NCI-H1092 treated with DMSO at 0.1 percent for 48 hours (cell line): Measurements from ENCODE around the gene GRM5.
"Not testable (repeated sequence)": the region's sequence is repeated elsewhere in the genome, so short reads cannot be mapped to it uniquely, and the experiment has no call there.

Source experiments
- DNase-seq: peaks from one replicate; lab custom pipeline; 2025; lab: John Stamatoyannopoulos, UW

The GRM5 gene

DNA sequence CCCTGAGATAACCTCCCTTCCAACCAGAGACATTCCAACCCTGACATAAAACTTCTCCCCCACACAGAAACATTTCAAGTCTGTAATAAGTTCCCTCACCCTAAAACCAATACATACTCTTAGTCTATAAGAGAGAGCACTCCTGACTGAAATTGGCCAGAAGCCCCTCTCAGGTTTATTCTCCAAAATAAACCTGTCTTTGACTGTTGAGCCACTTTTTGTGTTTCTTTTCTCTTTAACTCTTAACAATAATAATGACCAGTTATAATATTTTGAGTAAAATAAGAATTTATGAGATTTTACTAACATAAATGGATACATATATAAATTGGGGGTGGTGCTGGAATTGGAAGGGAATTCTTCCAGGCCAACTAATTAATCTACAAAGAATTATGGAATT, 93.6 kb downstream of the GRM5 start:
- no peak for DNase-seq

DNA sequence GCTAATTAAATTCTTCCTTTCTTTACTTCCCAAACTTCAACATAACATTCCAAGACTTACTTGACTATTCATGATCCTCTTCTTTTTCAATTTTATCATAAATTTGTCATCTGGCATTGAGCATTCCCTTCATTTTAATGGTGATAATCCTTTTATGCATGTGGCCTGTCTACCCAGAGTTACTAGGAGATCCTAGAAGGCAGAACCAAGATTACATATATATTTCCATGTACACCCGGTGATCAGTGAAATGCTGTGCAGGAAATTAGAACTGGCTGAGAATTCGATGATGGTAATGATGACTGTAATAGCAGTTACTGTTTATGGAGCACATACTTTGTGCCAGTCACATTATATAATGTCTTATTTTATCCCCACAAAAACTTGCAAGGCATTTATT, 104.2 kb downstream of the GRM5 start:
- not testable (repeated sequence) for DNase-seq

DNA sequence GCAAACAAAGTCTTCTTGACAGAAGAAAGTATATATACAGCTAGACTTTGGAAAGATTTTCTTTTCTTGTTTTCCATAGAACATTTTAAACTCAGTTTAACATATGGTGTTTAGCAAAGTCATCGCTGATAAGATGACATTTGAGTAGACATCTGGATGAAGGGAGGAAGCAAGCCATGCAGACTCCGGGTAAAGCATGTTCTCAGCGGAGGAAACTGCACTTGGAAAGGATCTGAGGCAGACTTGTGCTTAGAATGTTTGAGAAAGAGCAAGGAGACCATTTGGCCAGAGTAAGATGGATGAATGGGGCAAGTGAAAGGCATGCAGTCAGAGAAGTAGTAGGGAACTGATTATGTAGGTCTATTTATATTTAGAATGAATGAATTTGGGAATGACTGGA, 105.9 kb downstream of the GRM5 start:
- DNase-seq, result not testable (repeated sequence)

DNA sequence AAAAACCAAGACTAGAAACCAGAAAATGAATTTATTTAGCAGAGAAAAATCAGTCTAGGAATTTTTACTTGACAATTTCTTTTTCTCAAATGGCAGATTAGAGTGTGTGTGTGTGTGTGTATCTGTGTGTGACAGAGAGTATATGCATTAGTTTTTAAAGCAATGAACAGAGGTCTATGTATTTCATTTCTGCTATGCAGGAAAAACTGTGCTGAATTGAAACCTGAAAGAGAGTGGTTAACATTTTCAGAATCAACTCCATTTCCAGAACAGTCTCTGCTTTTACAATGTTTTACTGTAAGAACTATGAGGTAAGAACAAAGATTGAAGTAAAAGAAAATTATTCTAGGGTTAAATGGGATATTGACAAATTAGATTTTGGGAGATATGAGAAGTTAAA, 114.8 kb downstream of the GRM5 start:
- no peak for DNase-seq

DNA sequence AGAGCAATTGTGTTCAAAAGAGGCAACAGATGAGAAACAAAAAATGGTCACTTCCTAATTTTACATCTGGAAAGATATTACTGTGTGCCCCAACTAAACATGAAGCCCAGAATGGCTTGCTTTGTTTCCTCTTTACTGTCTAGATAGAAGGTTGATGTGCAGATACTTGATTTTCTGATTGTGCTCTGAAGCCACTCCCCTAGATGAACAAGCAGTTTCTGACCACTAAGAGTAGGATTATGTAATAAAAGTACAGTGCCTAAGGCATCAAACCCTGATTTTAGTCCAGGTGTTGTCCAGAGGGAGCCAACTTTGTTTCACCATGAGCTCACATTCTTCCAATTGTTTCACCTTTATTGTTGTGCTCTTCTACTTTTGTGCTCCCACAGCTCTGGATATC, 116.9 kb downstream of the GRM5 start:
- not testable (repeated sequence) for DNase-seq

DNA sequence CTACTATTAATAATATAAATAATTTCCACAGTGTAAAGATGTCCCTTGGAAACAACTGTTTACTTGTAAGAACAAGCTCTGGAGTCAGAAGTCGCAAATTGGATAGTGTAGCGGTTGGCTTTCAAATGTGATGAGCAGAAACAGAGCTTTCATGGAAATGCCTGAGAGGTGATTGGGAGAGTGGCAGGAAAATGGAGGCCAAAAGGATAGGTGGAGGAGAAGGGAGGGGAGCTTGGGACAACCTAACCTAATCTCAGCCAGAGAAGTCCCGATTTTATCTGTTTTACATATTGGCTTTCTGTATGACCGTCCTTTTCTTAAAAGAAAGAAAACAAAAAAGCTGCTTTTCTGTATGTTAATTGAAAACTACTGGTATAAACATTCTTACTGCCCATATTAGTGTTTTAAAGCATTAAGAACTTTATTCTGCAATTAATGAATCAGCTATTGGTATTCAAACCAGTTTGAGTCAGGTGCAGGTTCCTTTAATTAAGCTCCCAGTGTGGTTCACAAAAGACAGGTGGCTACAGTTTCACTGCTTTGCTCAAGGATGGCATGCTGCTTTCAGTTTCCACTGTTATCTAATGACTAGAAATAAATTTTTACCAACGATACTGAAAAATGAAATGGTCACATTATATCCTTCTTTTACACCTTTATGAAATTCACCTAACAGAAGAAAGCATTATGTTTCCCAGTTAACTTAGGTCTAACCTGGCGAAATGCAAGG, 117.8 kb downstream of the GRM5 start:
- not testable (repeated sequence) for DNase-seq

DNA sequence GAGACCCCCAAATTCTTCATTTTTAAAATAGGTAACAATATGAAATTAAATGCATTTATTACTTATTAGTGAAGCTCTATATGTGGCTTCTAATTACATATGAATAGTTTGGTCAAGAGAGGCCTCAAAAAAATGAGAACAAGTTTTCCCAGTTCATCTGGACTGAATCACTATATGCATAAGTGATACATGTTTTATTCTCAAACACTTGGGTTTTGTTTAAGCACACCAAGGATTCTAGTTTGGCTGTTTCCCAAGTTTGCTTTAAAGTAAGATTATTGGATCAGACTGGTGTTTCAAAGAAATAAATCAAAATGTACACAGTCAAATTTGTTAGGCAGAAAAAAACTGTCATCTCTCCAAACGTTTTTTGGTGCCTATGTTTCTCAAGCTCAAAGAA, 136.1 kb downstream of the GRM5 start:
- DNase-seq, result not testable (repeated sequence)

DNA sequence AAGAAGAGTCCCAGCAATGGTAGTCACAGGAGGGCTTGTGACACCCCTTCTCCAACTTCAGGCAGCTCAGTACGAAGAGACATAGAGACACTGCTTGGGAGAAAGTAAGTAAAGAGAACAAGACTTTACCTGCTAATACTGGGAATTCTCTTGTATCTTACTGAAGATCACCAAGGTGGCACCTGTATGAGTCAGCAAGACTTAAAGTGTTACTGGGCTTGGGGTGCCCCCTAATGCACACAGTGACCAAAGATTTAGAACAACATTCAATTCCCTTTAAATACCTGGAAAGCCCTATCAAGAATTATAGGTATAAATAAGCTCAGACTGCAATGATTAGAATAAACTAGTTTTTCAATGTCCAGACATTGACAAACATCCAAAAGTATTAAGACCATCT, 148.7 kb downstream of the GRM5 start:
- not testable (repeated sequence) for DNase-seq

DNA sequence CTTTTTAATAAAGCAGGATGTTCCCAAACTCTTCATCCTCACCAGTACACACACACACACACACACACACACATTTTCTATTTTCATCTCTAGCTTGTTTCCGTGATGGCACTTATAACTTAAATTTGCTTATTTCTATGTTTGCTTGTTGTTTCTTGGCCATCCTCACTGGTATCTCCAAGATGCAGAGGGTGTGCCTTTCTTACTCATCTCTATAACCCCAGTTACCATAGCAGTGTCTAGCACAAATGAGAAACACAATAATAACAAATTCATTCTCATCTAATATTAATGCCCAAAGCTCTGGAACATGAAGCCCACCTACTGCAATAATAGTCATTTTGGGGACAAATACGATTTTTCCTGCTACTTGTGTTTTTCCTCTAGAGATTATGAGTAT, 156.3 kb downstream of the GRM5 start:
- no peak for DNase-seq

DNA sequence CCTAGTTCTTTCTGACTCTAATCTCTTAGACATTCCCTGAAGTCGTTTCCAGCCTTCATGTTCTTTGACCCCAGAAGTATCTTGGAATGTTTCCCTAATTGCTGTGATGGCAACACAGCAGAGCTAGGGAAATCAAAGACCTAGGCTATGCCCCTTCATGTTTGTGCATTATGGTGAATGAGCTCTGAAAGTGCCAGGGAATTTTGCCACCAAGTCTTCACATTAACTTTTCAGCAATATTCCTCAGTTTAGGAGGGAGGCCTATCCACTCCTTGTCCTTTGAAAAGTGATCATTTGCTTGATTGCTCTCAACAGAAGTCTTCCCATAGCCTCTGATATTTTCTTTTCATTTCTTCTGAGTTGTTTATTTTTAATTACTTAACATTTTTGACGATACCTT, 164.3 kb downstream of the GRM5 start:
- DNase-seq, result not testable (repeated sequence)

DNA sequence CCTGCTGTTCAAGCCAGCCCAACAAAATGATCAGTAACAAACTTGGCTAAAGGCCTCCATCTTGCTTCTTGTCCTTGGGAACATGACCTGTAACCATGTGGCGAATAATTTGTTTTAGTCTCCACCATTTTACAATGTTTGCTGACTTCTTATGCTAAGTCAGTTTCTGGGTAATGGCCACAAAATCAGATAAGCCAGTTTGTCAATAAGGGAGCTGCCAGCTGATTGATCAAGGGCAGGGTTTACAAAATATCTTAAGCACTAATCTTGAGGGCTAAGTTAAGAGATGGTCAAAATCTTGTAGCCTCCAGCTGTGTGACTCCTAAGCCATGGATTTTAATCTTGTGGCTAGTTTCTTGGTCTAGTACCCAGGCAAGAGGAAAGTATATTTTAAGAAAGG, 176.9 kb downstream of the GRM5 start:
- DNase-seq, result not testable (repeated sequence)

DNA sequence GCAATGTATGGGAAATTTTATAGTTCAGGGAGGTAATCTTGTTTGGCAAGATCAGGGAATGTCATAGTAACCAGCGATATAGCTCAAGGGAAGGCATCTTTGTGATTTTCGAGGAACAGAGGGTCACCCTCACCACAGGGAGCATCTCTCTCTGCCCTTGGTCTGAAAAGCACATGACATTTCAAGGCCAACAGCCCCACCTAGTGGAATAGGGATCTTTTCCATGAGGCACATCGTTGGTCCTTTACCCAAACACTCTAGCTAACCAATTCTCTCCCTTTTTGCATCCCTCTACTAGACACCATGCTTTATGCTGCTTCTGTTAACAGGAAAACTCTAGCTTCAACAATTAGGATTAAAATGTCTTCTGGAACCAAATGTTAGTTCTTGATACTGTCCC, 179.0 kb downstream of the GRM5 start:
- peak; percentile 49 for DNase-seq

DNA sequence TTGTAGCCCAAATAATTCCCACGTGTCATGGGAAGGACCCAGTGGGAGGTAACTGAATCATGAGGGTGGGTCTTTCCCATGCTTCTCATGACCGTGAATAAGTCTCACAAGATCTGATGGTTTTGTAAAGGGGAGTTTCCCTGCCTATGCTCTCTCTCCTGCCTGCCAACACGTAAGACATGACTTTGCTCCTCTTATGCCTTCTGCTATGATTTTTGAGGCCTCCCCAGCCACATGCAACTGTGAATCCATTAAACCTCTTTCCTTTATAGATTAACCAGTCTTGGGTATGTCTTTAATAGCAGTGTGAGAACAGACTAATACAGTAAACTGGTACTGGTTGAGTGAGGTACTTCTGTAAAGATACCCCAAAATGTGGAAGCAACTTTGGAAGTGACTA, 183.0 kb downstream of the GRM5 start:
- DNase-seq, result not testable (repeated sequence)

DNA sequence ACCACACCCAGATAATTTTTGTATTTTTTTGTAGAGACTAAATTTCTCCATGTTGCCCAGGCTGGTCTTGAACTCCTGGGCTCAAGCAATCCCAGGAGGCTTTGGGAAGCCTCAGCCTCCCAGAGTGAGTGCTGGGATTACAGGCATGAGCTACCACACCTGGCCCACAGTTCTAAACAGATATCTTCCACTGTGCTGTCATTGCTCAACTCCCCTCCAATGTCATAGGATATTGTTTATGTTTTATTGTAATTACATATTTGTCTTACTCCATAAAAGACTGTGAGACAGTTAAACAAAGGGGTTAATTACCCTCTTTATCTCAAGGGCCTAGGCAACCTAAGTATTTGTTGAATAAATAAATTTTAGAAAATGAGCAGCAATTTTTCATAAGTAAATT, 204.2 kb downstream of the GRM5 start:
- DNase-seq, result no peak

DNA sequence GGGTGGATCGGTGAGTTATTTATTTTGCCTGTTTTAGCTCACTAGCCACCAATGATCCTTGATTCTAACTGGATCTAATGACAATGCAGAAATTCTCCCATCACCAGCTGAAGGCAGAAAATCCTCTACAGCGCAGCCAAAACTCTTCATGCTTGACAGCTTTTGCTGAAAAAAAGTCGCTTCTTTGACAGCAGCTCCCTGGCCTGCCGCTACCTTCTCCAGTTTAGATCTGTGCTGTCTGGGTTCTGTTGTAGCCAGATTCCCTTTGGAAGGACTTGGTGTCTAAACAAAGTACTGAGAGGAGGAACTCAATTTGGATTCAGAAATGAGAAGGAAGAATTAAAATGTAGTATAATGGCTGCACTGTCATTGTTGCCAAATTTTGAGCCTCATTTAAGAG, 205.4 kb downstream of the GRM5 start:
- DNase-seq, result not testable (repeated sequence)

DNA sequence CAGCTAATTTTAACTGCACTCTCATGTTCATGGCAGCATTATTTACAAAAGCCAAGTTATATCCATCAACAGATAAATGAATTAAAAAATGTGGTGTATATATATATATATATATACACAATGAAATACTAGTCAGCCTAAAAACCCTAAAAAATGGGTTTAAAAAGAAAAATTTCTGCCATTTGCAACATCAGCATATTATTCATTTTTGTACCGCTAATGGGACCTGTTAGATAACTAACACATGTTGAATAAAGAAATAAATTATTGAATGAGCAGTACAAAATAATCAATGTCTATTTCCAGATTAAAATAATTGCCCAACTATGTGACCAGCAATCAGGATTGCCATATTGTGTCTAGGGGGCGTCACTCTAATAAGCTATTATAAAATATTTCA, 211.8 kb downstream of the GRM5 start:
- not testable (repeated sequence) for DNase-seq

DNA sequence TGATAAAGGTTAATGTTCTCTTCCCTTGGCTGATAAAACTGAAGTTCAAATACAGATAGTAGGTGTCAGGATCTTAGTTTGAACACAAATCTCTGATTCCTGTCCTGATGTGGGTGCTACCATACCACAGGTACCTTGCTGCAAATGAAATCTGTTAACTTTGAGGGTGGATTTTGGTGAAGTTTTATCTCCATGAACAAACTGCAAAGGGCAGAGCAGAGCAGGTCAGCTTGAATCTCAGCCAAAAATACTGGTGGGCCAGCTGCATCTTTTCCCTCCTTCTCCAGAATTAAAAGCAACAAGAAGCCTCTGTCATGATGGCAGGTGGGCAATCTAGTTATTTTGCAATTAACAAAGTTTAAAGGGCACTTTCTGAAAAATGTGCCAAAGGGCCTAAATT, 214.2 kb downstream of the GRM5 start:
- DNase-seq, result not testable (repeated sequence)

DNA sequence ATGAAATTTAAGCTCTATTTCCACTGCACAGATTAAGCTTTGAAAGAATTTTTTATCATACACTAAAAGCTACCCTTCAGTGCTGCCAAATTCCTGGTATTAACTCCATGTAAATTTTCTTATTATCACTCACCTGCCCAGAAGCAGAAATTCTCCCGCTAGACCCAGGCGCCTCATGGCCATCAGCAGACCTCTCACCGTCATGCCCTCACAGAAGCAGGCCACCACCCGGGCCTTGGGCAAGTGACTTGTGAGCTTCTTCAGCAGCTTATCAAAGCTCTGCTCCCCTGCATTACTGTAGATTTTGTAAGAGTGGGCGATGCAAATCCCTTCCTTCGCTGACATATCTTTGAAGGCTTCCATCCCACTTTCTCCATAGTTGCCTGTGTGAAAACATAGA, 216.0 kb downstream of the GRM5 start:
- DNase-seq, result not testable (repeated sequence)

DNA sequence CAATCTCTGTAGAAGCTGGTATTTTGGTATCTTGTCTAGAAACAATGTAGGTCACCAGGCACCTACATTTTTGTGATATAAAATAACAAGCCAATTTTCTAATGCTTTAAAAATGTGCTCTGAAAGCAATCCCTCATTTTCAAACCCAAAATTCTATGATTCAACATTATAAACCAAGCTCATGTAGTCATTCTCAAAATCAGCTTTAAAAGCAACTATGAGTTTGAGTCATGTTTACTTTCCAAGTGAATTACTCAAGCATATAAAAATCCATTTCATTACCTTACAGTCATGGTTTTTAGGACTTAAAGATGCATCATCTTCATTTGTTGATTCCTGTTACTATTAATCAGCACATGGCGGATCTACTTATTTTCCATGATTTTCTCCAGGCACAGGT, 216.4 kb downstream of the GRM5 start:
- DNase-seq, result no peak

DNA sequence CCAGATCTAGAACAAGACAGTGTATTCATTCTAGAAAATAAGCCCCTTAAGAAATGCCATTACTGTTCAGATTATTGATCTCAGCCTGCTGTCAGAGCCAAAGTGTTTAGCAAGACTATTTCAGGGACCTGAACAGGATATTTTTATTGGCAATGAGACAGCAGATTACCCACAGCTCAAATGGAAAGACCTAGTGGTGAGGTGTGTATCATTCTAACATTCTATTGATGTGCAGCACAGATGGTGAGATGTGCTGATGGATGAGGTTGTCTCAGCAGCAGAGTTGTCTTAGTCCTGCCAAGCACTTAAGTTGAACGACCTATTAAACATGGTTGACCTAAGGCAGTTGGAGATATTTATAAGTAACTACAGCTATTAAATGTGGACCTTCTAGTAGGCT, 219.5 kb downstream of the GRM5 start:
- not testable (repeated sequence) for DNase-seq

DNA sequence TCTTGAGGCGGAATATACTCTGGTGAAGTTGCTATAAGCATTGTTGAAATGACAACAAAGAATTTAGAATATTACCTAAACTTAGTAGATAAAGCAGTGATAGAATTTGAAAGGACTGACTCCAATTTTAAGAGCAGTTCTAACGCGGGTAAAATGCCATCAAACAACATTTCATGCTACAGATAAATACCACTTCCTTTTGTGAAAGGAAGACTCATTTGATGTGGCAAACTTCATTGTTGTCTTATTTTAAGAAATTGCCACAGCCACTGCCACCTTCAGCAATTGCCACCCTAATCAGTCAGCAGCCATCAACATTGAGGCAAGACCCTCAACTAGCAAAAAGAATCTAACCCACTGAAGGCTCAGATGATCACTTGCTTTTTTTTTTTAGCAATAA, 220.8 kb downstream of the GRM5 start:
- DNase-seq, result not testable (repeated sequence)

DNA sequence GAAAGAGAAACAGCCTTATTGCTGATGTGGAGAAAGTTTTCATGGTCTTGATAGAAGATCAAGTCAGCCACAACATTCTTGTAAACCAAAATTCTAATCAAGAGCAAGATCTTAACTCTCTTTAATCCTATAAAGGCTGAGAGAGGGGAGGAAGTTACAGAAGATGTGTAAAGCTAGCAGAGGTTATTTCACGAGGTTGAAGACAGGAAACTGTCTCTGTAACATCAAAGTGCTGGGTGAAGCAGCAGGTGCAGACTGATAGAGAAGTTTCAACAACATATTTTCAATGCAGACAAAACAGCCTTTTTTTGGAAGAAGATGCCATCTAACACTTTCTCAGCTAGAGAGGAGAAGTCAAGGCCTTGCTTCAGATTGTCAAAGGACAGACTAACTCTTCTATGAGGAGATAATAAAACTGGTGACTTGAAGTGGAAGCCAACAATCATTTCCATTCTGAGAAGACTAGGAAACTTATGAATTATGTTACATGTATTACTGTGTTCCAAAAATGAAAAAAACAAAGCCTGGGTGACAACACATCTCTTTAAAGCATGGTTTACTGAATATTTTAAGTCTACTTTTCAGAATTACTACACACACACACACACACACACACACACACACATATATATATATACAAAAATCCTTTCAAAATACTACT, 221.9 kb downstream of the GRM5 start:
- not testable (repeated sequence) for DNase-seq

DNA sequence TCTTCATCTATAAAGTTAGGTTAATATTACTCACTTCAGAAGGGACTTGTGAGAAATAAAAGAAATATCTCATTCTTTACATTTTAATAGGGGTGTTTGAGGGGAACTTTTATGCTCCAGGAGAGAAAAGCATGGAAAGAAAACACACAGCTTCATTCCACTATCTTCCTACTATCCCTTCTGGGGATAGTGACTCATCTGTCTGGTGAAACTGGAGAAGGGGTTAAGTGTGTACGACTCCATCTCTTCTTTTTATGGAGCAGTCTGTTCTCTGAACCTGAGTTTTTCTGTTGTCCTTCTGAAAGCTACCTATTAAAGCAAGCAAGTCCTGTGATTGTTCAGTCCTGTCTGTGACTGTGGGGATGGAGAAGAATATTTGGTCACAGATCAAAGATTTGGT, 227.6 kb downstream of the GRM5 start:
- not testable (repeated sequence) for DNase-seq

DNA sequence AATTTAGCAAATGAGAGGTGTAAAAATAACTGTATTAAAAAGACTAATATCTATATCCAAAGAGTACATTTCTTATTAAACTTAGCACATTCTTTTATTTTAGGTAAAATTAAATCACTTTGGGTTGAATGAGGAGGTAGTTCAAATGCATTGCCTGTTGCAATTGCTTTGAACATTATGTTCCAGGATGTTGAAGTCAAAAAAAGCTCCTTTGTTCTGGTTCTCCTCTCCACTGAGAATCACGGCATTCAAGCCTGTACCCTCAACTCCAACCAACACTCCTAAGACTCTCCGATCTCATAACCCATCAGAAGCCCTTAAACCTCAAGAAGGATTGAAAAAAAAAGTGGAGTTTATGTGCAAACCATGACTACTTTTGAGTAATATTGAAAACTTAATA, 230.1 kb downstream of the GRM5 start:
- DNase-seq, result not testable (repeated sequence)
